ENCODE measurements around the gene KCNK13.

- TF ChIP-seq CTCF (IDR thresholded peaks at IDR 0.05; ENCODE audit: borderline replicate concordance, extremely low read depth, low read length, poor library complexity, severe bottlenecking) (no peak), EZH2 (IDR thresholded peaks at IDR 0.05; ENCODE audit: borderline replicate concordance, low read depth, low read length, severe bottlenecking) (no peak)
Measured at GRCh38 chr14:90115780-90116179, 54.0 kb downstream of the KCNK13 start.

Data from DND-41 (cell line).